ENCODE data around the gene RPL10A.
"Not testable (repeated sequence)": the region's sequence is repeated elsewhere in the genome, so short reads cannot be mapped to it uniquely, and the experiment has no call there.

The RPL10A gene

DNA sequence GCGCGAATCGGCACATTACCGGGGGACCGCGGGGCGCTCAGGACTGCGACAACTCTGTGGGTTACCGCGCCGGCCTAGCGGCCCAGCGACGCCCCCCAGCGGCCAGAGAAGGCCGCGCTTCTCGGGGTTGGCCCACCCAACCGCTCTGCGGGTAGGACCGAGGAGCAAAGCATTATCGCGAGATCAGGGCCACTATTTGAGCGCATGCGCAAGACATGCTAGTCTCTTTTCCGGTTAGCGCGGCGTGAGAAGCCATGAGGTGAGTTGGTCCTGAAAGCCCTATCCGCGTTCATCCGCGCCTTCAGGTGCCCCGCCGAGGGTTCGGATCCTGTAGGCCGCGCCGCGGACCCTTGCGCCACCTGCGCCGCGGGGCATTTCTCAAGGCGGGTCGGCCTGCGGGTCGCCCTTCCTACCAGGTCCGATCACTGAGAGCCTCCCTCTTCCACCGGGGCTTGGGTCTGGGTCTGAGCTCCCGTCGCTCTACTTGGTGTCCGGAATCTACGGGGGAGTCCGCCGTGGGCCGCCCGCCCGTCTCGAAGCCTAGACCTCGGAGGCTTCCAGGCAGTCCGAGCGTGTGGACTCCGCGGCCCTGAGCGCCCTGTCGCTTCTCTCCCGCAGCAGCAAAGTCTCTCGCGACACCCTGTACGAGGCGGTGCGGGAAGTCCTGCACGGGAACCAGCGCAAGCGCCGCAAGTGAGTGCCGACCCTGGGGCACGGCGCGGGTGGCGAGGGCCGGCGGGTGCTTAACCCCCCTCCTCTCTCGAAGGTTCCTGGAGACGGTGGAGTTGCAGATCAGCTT, at the start of gene RPL10A:
TSS of gene RPL10A (plus strand) at position 221 of the 799 bp plus-strand sequence. CDS start at position 255, 34 bp downstream.
- DNase-seq = peak; percentile 98

DNA sequence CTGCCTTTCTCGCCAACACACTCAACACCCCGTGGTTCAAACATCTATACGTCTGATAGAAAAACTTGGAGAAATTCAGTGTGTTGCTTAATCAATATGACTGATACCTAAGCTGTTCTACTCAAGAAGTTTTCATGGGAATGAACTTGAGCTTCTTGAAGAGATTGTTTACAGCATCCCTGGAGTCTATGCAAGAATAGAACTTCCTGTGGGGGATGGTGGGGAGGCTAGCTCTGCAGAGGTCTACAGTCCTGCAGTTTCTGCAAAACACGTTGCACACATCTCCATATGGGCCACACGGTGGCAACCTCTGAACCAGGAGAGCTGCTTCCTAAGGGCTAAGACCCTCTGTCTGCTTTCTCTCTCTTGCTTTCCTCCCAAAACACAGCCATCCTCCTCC, 48.8 kb upstream of the RPL10A start:
- DNase-seq = peak; percentile 23

DNA sequence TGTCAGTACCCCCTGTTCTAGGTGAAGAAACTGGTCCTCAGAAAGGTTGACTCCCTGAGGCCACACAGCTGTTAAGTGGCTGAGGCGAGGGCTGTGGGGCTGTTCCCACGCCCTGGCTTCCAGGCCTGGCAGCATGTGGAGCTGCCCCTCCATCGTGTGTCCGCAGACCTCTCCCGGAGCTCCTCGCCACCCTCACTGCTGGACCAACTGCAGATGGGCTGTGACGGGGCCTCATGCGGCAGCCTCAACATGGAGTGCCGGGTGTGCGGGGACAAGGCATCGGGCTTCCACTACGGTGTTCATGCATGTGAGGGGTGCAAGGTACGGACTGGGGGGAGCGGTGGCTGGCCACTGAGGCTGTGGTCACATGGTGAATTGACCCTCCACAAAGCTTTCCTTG, 48.2 kb upstream of the RPL10A start:
- DNase-seq = no peak

DNA sequence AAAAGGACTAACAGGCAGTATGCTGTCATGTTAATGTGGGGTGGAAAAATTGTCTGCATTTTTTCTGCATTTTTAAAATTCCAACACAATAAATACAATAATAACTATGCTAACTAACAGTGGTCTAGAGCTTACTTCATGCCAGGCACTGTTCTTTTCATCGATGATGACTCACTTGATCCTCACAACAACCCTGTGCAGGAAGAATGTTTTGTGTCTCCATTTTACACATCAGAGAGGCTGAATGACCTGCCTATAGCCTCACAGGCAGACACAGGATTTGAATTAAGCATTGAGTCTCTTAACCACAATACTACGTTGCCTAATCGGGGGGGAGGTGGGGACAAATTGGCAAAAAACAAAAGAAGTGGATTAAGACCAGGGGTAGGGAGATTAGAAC, 42.9 kb upstream of the RPL10A start:
- DNase-seq = no peak

DNA sequence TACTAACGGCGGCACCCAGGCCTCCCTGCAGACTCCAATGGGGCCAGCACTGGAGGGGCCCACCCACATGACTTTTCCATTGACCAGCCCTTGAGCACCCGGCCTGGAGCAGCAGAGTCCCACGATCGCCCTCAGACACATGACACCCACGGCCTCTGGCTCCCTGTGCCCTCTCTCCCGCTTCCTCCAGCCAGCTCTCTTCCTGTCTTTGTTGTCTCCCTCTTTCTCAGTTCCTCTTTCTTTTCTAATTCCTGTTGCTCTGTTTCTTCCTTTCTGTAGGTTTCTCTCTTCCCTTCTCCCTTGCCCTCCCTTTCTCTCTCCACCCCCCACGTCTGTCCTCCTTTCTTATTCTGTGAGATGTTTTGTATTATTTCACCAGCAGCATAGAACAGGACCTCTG, 42.1 kb upstream of the RPL10A start:
- DNase-seq = no peak

DNA sequence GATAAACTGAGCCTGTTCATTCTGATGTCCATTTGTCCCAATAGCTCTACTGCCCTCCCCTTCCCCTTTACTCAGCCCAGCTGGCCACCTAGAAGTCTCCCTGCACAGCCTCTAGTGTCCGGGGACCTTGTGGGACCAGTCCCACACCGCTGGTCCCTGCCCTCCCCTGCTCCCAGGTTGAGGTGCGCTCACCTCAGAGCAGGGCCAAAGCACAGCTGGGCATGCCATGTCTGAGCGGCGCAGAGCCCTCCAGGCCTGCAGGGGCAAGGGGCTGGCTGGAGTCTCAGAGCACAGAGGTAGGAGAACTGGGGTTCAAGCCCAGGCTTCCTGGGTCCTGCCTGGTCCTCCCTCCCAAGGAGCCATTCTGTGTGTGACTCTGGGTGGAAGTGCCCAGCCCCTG, 40.8 kb upstream of the RPL10A start:
- no peak for DNase-seq

DNA sequence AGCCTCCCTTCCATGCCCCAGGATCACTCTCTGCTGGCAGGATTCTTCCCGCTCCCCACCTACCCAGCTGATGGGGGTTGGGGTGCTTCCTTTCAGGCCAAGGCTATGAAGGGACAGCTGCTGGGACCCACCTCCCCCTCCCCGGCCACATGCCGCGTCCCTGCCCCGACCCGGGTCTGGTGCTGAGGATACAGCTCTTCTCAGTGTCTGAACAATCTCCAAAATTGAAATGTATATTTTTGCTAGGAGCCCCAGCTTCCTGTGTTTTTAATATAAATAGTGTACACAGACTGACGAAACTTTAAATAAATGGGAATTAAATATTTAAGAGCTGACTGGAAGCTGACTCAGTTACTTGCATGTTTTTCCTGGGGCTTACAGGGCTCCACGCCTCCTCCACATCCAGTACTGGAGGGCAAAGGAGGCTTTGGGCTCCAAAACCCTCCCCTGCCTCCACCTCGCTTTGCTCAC, 40.3 kb upstream of the RPL10A start:
- DNase-seq = no peak

DNA sequence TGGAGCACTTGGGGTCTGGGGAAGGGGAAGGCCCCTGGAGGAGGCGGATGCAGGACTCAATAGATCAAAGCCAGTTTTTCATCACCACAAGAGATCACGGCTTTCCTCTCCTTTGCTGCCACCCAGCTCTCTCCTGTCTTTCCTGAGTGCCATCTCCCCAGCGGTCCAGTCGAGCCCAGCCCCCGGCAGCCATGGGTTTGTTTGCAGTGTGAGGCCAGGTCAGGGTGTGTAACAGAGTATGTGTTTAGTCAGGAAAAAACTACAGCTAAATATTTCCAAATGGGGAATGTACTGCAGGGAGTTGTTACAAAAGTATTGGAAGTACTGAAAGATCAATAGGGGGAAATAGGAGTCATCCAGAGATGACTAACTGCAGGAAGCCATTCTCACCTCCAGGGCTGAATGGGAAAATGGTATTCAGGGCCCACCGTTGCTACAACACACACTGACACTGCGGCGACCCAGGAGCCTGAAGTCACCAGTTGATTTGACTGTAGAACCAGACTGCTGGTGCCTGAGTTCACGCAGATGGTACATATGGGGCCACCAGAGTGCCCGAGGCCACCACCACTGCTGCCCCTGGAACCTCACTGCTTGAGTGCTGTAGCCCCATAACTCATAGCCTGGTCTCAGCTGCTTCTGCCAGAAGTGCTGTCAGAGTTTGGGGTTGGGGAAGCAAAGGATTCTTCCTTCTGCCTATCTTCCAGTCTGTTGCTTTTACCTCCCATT, 39.6 kb upstream of the RPL10A start:
- no peak for DNase-seq

DNA sequence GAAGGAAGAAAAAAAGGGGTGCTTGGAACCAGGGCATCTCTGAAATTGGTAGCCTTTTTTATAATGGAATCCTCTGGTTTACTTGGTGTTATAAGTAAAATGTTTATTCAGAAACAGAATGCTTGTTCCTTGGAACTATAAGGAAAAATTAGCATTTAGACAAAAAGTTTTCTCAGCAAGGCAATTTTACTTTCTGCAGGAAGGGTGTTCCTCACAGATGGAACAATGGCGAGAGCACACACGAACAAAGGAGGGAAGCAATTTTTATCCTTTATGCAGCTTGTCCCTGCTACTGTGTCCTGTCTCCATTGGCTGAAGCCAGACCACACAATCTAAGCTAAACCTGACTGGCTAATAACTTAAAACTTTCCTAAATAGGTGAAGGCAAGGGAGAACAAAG, 38.7 kb upstream of the RPL10A start:
- no peak for DNase-seq

DNA sequence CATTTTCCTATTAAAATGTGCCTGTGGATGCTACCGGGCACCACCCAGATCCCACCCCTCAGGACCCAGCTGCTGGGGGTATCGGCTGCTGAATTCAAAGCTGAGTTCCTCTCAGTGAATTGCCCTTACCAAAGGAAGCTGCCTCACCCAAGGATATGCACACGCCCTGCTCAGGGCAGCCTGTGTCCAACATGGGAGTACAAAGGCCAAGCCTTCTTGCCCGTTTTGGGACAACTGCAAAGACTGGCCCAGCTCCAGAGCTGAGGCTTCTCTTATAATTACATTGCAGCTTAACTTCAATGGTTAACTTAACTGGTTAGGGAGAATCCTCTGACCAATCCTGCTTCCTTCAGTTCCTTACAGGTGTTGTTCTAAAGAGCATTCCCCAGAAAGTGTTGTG, 35.9 kb upstream of the RPL10A start:
- no peak for DNase-seq

DNA sequence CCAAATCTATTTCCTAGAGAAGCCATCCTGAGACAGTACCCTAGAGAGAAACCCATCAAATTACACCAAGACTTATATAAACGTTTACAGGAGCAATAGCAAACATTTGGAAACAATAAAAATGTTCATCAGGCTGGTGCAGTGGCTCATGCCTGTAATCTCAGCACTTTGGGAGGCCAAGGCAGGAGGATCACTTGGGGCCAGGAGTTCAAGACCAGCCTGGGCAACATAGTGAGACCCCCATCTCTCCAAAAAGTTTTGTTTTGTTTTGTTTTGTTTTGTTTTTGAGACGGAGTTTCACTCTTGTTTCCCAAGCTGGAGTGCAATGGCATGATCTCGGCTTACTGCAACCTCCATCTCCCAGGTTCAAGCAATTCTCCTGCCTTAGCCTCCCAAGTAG, 35.5 kb upstream of the RPL10A start:
- DNase-seq = not testable (repeated sequence)

DNA sequence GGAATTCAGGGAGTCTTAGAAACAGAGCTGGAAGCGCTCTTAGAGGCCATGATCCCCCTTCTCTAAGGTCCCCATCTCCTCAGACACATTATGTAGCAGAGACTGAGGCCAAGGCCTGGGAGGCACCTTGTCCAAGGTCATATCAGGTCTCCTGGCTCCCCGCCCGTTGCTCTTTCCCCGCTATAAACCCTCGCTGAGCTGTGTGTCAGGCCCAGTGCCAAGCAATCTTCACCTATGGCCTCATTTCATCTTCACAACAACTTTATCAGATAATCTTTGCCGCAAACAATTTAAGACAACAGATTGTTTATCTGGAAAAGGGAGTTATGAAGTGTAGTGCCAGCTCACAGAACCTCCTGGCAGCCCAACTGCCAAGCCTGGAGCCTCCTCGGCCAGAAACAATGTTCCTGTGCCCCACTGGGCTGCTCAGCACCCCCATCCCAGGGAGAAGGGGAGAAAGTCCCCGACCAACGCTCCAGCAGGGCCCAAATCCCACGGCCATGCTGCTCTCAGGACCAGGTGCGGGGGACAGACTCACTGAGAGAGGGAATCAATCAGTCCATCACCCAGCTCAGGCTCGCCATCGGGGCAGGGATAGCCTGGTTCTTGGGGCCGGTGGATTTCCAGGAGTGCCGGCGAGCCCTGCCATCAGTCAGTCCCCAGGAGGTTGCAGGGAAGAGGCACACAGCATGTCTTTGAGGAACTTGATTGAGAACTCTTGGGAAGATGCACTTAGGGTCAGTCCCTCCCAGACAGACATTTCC, 32.9 kb upstream of the RPL10A start:
- no peak for DNase-seq

DNA sequence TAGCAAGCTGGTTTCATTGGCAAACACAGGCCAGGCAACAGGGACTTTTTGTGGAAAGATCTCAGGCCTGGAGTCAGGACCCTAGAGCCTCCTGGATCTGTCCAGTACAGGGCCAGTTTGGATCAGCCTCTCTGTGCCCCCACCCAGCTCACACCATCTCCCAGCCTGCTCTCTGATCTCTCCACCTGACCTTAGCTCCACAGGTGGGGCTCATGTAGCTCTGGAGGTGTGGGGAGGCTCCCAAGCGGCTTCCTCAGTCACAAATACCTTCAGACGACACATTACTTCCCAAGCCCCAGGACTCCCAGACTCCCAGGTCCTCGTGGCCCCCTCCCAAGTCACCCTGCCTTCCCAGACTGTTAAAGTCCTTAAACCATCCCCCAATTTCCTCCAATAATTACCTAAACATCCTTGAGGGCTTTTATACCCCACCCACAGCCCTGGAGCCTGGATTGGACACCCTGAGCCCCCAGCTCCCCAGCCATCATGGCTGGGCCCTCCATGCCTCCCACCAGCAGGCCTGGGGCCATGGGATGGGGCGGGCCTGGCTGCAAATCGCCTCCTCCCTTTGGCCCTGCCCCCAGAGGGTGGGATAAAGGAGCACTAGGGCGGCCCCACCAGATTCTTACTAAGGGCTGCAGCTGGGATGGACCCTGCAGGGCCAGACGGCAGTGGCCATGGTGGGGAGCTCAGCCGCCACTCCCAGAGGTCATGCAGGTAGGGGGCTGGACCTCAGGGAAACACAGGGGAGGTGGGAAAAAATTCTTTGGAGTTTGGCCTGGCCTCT, 31.9 kb upstream of the RPL10A start:
- DNase-seq = no peak

DNA sequence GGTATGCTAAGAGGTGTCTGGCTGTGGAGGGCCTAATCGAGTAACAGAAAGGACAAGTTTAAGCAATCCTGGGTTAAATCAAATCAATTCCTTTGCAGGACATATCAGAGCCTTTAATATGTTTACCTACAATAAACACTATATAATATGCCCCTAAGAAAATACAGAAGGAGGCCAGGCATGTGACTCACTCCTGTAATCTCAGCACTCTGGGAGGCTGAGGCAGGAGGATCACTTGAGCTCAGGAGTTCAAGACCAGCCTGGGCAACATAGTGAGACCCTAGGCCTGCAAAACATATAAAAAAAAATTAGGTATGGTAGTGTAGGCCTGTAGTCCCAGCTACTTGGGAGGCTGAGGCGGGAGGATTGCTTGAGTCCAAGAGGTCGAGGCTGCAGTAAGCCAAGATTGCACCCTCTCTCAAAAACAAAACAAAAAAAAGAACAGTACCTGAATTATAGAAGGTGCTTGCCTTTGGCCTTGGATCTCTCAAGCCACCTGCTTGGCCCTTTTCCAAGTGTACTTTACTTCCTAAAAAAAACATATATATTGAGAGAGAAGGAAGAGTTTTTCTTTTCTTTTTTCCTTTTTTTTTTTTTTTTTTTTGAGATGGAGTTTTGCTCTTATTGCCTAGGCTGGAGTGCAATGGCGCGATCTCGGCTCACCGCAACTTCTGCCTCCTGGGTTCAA, 29.7 kb upstream of the RPL10A start:
- not testable (repeated sequence) for DNase-seq

DNA sequence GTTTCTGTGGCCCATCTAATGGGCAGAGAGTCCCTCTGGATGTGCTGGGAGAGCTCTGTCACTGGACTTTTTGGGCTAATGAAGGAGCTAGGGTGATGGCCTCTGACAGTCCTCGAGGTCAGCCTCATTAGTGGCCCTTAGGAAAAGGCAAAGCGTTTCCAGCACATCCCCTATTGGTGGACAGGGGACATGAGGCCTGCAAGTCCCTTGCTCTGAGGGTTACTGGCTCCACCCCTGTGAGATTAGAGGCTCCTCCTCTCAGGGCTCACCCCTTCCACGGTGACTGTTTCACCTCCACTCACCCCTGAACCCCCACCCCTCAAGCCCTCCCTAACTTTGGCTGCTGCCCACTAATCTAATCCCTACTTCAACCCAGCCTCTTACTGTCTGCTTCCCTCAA, 28.9 kb upstream of the RPL10A start:
- DNase-seq = no peak

DNA sequence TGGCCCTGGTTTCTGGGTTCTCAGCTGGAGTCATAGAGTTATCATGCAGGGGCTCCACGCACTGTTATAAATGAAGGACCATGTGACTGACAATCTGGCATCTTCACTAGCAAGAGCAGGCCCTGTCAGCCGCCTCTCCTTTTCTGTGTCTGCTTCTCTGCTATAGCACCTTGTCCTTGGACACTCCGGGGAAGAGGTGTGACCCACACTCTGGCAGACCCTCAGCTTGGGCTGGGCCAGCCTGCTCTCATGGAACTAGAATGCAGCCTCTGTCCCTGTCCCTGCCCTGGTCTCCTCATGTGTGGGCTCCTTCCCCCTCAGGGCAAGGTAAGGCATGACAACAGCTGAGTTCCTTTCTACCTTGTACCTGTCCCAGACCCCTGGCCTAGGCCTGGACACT, 27.0 kb upstream of the RPL10A start:
- no peak for DNase-seq

DNA sequence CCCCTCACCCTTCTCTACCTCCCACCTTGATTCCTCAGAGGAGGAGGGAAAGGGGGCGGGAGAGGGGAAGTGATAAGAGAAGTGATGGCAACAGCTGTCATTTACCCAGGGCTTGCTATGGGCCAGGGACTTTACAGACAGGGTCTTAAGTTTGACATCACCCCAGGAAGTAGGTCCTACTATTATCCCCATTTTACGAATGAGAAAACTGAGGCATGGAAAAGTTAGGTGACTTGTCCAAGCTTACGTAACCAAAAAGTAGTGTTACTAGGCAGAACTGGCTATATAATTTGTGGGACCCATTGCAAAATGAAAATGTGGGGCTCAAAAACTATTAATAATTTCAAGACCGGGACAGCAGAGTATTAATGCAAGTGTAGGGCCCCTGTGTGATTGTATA, 26.6 kb upstream of the RPL10A start:
- no peak for DNase-seq

DNA sequence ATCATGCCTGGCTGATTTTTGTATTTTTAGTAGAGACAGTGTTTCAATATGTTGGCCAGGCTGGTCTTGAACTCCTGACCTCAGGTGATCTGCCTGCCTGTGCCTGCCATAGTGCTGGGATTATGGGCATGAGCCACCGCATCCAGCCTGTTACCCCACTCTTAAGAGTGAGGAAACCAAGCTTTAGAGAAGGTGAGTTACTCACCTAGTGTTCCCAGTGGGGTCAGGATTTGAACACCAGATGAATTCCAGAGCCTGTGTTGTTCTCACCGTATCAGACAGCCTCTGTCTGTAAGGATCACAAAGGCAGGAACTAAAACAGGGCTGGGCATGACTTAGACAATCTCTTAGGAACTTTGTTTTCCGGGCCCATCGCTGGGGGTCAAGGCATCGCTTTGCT, 25.5 kb upstream of the RPL10A start:
- DNase-seq = no peak

DNA sequence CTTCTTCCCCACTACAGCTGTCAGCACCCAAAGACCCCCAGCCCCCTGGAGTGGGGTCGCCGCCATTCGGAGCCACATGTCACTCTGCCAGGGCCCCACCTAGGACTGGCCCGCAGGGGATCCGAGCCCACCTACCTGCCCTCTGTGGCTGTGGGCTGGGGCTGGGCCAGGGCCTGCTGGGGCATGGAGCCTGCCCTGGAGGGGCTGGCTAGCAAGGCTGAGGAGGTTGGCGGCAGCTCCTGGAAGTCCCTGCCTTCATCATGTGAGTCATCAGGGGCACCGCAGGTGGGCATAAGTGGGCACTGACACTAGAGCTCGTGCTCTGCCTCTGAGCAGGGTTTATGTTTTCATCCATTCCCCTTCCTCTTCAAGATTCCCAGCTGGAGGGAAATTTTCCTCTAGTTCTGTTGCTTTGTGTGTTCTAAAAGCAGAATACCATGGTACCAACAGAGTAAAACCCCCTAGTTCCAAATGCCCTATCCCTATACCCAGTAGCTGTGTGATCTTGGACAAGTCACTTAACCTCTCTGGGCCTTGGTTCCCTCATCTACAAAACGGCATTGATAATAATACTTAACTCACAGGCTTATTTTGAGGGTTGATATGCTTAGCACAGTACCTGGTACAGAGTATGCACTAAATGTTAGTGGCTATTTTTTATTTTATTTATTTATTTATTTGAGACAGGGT, 24.7 kb upstream of the RPL10A start:
- no peak for DNase-seq

DNA sequence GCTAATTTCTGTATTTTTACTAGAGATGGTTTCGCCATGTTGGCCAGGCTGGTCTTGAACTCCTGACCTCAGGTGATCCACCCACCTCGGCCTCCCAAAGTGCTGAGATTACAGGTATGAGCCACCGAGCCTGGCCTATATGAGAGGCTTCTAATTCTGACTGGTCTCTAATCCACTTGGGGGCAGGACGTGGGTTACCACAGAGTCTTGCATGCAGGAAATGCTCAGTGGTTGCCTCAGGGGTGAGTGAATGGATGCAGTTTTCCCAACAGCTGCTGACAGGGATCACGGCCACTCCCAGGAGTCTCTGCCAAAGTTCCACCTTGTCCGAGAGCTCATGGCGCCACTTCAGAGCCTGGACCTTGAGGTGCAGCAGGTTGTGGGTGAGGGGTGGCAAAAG, 22.5 kb upstream of the RPL10A start:
- DNase-seq = peak; percentile 49

DNA sequence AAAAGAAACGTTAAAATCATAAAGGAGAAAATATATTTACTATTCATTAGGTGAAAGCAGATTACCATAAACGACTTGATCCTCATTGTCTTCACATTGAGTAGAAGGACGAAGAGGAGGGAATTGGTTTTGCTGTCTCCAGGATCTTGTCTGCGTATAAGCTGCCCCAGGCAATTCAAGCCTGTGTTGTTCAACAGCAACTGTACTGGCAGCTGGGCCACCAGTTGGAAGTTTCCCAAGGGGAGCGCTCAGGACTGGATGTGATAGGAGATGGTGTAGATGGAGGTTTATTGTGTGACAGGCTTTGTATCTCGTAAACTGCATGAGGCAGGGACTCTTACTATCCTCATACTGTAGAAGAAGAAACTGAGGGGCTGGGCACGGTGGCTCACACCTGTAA, 20.0 kb upstream of the RPL10A start:
- no peak for DNase-seq

All from activated CD4-positive, alpha-beta T cell treated with anti-CD3 and anti-CD28 coated beads, Interleukin-2, Interleukin-6, amounts not matched to agents 100 ng/mL and 50 ng/mL, durations not matched to agents 16 hours and 8 hours (primary cell).